Hypothalamus (tissue), 51 donors: ENCODE data around the gene SLC35F1.
A peak's percentile ranks its signal among the peaks of the same experiment; 100 is the strongest.
"Not testable (repeated sequence)": the region's sequence is repeated elsewhere in the genome, so short reads cannot be mapped to it uniquely, and the experiment has no call there.

ENCODE experiments used
- DNase-seq, 51 donors: peaks; one replicate each; lab custom pipeline; 2025; lab: John Stamatoyannopoulos, UW

The SLC35F1 gene

DNA sequence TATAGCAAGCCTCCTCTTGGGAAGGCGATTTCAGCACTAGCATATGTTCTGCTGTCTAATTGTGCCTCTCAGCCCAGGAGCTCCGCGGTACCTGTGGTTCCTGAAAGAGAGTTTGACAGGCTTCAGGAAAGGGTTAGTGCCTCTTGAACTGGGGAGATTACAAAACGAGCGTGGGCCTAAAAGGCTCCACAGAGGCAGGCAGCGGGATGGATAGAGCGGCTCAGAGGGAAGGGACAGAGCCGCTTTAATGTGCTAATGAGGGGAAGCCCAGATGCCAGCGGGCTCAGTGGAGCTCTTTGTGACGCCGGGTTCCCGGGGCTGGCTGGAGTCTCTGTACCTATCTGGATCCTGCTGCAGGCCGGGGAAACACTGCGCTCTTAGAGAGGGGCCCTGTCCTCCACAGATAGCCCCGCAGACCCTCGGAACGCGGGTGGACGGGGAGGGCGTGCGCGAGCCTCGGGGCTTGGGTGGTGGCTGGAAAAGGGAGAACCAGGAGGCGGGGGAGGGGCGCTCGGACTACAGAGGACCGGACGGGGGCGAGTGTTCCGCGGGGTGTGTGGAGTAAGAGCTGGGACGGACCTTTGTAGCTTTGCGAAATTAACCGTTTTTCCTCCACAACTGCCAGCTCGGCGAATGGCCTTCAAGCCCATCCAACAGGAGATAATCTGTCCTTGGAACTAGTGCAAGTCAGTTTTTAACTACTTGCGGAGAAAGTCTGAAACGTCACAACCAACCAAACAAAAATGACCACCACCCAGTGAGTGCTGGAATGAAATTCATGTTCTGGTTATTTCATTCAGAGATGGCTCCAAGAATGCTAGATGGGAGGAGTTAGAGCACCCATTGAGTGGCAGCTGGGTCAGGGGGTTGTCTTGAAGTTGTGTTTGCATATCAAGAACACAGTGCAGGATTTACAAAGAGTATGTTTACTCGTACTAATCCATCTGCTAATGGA lies 13.0 kb downstream of the SLC35F1 start:
- DNase-seq = peak in 44 of 51 donors; percentile 7 to 84 (median 49)

DNA sequence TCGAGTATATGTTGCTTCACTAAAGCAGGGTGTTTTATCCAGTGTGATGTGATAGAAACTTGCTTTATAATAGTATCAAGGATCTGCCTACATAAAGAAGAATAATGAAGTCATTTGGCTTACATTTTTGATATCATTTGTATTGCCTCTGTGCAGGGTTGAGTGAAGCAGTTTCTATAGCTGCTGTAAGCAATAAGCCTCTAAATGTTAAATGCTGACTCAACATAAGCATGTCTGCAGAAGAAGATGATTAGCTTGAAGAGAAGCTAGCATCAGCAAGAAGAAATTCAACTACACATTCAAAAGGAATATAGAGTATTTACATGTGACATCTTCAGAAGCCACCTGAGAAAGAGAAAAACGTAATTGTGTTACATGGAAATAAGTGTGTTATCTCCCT lies 17.6 kb downstream of the SLC35F1 start:
- DNase-seq = no peak

DNA sequence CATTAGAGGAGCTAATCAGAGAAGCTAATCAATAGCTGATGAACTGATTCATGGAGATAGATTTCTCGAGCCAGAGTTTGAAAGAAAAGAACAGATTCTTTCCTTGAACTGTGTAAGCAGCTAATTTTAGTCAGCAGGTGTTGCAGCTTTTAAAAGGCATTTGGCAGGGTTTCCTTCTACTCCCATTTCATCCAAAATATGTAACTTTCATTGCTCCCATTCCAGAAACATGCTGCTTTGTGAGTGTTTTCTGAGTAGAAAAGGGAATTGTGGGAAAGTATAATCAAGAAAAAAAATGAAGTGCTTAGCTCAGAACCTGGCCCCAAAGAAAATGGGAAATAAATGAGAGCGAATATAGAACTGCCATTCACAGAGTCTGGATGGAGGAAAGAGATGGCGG lies 20.8 kb downstream of the SLC35F1 start:
- no peak for DNase-seq

DNA sequence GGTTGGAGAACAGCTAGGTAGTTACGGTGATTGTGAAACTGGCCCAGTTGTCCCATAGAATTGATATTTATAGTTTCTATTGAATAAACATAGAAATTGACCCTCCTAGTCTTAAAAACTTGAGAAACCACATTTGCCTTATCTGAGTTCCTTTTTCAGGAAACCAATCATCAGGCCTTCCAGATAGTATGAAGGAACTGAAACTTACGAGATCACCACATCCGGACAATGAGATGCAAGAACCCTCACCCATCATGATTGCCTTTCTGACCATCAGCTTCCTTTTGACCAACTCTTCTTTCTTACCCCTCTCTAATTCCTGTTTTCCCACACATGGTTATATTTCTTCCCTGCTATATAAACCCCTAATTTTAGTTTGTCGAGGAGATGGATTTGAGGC lies 21.8 kb downstream of the SLC35F1 start:
- no peak for DNase-seq

DNA sequence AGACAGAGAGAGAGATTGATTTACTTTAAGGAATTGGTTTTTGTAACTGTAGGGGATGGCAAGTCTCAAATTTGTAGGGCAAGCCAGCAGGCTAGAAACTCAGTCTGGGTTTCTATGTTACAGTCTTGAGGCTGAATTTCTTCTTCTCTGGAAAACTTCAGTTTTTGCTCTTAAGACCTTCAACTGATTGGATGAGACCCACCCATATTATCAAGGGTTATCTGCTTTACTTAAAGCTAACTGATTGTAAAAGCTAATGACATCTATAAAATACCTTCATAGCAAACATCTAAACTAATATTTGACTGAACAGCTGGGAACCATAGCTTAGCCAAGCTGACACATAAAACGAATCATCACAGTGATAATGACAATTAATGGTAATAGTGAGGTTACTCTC lies 22.4 kb downstream of the SLC35F1 start:
- DNase-seq = no peak

DNA sequence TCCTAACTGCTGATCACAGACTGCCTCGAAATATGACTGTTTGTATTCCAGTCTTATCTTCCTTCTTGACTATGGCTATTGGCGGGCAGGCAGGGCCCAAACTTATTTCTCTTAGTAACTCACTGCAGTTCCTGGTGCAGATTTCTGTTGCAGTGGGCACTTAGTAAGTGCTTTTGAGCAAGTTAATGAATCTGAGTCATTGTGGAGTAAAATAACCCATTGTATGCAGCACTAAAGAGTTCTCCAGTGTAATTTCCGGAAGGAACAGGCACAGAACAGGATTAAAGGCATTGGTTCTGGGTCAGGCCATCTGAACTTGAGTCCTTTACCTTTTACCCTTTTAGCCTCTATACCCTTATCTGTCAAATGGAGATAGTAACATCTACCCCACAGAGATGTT lies 23.6 kb downstream of the SLC35F1 start:
- no peak for DNase-seq

DNA sequence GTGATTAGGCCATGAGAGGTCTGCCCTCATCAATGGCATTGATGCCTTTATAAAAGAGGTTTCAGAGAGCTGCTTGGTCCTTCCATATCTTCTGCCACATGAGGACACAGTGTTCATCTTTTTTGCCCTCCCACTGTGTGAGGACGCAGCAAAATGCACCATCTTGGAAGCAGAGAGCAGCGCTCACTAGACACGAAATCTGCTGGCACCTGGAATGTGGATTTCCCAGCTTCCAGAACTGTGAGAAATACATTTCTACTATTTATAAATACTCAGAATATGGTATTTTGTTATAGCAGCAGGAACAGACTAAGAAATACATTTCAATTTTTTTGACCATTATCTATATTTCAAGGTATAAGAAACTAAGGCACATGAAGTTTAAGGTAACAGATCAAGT lies 24.9 kb downstream of the SLC35F1 start:
- no peak for DNase-seq

DNA sequence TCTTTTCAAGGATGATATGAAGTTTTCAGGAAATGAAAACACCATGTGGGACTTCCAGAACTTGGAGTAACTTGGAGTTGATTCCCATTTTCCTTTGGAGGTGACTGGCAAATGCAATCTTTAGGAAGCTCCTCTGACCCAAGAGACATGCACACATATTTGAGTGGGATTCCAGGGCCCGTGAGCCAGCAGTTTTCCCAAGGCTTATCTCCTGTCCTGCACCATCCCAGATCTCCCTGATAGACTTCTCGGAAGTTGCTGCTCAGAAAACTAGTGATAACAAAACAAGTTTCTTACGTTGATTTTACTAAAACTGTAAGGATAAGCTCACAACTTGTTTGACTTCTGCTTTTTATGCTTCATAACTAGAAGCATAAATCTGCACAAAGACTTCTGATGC lies 25.6 kb downstream of the SLC35F1 start:
- DNase-seq = no peak

DNA sequence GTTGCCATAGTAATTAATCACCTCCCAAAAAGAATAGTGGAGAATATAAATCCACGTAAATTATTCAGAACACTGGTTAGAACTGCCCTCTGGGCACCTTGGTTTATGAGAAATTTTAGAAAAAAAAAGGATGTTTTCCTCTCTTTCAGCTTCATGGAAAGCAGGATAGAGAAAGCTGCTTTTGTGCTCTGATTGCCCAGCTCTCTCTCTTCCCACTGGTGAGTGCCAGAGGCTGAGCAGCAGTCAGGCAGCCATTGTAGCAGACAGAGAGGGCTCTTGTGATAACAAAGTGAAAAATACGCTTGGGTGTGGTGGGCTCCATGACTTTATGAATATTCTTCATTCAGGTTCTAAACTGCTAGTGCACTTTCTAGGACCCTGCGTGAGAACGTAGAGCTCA lies 26.4 kb downstream of the SLC35F1 start:
- DNase-seq = peak in 19 of 51 donors; percentile 2 to 40 (median 25)

DNA sequence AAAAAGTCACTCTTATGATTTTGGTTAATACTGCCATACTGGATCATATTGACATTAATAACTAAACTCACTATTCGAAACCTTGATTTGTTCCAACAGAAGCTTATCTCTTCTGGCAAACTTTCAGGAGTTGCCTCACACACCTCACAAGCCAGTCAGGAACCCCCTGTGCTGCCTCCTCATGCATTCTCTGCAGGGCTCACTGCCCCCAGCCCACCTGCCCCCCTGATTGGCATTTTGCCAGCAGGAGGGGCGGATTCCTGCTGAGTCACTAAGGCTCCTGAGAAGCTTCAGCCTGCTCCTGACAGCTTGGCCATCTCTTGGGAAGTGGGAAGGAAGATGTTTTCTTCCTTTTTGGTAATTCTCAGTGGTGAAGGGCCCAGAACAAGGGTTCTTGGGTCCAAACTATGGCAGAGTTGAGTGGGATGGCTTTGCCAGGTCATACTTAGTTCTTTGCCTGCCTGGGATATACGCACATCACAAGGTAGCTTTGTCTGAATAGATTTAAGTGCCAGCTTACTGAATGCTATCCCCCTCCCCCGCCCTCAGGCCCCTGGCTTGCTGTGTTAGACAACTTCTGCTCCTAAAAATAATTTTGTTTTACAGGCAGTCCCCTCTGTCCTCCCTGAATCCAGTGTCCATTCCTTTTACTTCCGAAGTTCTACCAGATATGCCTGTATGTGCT lies 31.4 kb downstream of the SLC35F1 start:
- no peak for DNase-seq

DNA sequence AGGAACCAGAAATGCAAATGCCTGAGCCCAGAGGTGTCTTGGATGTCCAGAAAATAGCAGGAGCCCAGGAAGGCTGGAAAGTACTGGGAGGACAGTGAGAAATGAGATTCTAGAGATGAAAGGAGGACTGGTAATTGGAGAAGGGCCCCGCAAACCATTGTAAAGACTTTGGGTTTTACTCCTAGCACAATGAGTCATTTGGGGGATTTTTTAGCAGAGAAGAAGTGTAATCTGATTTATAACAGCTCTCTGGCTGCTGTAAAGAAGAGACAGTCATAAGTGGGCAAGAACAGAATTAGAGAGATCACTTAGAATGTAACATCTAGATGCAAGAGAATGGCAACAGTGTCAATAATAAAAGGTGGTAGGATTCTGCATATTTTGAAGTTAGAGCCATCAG lies 40.2 kb downstream of the SLC35F1 start:
- DNase-seq = no peak

DNA sequence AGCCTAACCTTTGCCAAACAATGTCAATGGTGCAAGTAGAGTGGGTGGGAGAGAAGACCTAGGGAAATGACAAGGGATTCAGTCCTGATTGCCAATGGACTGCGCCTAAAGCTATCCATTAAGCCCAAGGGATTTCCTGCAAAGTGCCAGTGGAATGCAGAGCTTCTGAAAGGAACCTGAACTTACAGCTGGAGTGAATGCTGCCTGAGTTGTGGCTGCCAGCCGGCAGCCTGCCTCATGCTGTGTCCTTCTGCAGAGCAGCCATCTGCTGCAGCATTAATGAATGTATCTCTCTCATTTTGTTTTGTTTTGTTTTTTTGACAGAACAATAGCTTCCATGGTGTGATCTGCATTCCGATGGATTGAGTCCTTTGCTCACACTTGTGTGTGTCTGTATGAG lies 44.7 kb downstream of the SLC35F1 start:
- DNase-seq = peak in 3 of 51 donors; percentile 1 to 20 (median 5)

DNA sequence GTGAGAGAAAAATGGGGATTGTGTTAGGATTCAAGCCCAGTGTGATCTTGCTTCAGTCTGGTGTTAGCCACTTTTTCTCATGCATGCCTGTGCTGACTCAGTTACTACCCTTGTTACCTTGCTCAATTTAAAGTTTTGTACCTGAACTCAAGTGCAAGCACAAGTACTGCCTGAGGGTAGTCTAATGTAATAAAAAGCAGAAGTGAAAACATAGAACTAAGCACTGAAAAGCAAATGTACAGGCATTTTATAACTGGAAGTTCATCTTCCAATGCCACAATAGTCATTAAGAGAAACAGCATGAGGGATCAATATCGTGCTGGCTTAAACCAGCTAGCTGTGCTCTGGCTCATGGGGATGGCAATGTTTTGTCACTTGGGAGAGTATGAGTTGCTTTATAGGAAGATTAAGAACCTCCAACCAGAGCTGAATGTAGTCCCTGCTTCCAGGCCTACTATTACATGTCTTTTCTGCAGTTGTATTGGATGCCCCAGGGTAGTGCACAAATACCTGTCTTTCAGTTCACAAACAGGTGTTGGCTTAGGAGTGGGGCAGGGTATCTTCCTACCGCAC lies 48.7 kb downstream of the SLC35F1 start:
- DNase-seq = no peak

DNA sequence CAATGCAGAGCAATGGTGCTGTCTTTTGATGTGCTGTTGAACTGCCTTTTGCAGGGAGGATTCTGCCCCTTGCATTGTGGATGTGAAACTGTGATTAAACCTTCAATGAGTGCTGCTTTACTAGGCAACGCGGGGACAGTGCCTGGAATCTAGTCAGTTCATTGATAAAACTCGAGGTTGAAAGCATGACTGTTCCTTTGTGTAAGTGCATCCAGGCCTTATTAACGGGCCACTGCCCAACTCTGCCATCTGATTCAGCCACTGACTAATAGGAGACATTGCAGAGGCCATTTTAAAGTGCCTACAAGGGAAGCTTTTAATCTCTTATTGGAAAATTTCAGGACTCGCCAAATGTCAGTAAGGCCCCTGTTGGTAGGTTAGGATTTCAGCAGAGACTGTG lies 49.3 kb downstream of the SLC35F1 start:
- peak in 28 of 51 donors; percentile 2 to 69 (median 28) for DNase-seq

DNA sequence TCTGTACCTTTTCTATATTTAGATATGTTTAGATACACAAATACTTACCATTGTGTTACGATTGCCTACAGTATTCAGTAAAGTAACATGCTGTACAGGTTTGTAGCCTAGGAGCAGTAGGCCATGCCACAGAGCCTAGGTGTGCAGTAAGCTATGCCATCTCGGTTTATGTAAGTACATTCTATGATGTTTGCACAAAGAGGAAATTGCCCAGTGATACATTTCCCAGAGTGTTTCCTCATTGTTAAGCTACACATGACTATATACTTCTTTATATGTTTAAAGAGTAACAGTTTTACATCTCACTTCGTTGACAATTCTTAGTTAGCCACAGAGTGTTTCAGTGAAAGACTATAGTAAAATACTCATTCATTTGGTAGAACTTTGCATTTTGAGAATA lies 51.5 kb downstream of the SLC35F1 start:
- DNase-seq = no peak

DNA sequence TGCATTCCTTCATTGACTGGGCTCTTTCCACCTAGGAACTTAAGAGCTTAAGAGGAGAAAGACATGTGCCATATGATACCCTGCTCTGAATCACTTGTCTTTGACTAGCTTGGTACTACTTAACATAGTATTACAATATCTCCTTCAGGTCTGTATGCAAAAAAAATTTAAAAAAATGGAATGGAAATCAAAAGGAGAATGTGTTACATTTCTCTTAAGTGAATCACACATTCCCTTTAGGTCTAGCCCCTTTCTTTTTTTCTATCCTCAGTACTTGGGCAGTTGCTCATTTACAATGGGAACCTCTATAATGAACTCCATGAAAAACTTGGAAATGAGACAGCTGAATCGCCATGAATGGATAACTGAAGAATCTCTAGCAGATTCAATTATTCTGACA lies 53.8 kb downstream of the SLC35F1 start:
- DNase-seq = no peak

DNA sequence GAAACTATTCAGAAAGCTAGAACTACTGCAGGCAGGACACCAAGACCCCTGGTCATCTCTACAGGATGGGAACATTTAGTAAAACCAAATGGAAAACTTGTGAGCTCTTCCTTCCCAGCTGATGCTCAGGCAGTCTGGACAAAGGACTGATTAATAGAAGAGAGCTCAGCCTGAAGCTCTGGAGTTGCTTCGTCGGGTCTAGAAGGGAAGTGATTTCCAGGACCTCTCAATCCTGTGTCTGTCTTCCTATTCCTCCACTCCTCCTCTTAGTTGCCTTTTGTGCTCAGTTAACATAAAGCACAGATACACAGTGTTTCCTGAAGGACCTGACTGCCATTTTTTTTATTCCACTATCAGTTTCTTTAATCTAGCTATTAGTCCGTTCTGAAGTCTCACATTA lies 54.2 kb downstream of the SLC35F1 start:
- DNase-seq = no peak

DNA sequence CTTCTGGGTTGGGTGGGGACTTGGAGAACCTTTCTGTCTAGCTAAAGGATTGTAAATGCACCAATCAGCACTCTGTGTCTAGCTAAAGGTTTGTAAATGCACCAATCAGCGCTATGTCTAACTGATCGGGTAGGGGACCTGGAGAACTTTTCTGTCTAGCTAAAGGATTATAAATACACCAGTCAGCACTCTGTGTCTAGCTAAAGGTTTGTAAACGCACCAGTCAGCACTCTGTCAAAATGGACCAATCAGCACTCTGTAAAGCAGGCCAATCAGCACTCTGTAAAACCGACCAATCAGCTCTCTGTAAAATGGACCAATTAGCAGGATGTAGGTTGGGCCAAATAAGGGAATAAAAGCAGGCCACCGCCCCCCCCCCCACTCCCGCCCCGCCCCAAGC lies 58.7 kb downstream of the SLC35F1 start:
- DNase-seq = not testable (repeated sequence)

DNA sequence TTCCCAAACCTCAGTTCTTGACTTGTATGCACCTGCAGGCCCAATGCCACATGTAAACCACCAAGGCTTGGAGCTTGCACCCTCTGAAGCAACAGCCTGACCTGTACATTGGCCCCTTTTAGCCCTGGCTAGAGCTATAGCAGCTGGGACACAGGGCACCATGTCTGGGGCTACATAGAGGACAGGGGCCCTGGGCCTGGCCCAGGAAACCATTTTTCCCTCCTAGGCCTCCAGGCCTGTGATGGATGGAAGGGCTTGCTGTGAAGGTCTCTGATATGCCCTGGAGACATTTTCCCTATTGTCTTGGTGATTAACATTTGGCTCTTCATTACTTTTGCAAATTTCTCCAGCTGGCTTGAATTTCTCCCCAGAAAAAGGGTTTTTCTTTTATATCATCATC lies 64.6 kb downstream of the SLC35F1 start:
- DNase-seq = no peak

DNA sequence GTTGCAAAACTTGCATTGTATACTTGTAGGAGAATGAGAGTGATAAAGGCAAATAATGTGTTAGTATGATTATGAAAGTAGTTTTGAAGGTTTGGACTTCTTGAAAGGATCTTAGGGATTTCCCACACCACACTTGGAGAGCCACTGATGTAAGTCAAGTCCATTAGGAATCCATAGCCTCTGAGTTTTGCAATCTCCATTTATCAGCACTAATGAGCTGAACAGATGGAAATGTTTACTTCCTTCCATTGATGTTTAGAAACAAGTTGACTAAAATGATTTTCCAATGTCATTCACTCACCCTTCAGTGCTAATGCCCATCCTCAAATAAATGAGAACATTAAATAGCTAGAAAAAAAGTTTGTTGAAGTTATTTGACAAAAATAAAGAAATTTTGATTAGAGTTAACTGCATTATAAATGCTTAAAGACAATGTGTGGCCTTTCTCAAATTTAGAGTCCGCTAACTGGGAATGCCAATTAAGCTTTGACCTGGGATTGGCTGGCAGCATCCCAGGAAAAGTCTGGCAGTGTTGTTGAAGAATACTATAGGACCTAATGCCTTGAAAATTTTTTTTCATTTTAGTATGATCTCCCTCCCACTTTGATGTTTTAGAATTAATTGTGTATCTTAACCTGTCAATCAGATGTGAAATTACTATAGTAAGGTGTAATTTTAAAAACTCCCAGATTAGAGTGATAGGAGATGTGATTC lies 68.0 kb downstream of the SLC35F1 start:
- DNase-seq = no peak
